Right lobe of liver (tissue), 4 donors: ENCODE data around the gene TMEM119.

Source experiments
- CTCF ChIP-seq, 4 donors: fragments of 200-600 bp in 3 of 4; fragments of 450-650 bp in 1 of 4; IDR thresholded peaks; one replicate each; pipeline versions ENCODE4 v1.5.1 to v1.8.0; 2016 to 2022; ENCODE audit warnings: antibody characterized with exemption in 4 of 4, mild to moderate bottlenecking in 2 of 4
- POLR2A ChIP-seq: fragments of 450-650 bp; IDR thresholded peaks from one replicate; pipeline ENCODE4 v1.6.1; 2017; ENCODE audit warnings: antibody characterized with exemption, mild to moderate bottlenecking
- donor health status: DM: no; HTN: no; CAD: no.
- donor health status: DM: no; HTN: no; CAD: no.
- donor health status: DM: no; HTN: yes; CAD: no.

GRCh38 chr12:108595711-108596647 lies 1.9 kb downstream of the TMEM119 start:
- TF ChIP-seq CTCF (IDR thresholded peaks at IDR 0.05) (no peak), POLR2A (no peak)
